ENCODE measurements around the gene PKP4. TPM values are rescaled to one million over a fixed set of nuclear protein-coding genes. Genes with fewer than 3 reads are reported as not detected.

Gene PKP4
- total and polyA plus RNA-seq, 2 donors (not counting 1 experiment from before 2014, with no cell fraction given) = 44.5 to 56.3 TPM

DNA sequence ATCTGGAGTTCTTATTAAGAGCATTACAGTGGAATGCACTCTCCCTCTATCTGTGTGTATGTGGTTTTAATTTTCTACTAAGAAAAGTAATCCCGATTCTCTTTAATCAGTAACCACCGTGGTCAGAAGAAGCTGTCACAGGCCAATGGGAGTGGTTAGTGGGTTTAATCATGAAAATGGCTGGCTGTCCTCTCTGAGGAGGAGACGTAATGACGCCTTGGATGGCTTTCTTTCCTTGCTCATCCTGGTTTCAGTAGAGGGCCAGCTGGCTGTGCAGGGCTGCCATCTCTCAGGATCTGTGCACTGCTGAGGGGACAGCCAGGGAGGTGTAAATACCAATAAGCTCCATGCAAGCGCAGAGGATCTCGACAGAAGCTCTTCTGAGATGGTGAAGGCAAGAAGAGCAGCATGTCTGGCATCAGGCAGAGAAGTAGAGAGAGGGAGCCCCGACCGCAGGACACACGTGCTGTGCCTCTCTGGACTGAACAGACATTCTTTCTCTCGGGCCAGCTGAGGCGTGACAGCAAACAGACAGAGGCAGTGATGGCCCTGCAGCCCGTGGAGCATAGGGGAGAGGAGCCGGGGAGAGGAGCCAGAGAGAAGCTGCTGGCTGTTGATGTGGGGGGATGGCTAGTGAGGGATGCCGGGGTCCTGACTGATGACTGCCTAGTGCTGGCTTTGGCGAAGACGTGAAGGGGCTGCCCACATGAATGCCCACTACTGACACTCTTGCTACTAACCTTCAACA is 273.3 kb downstream of the PKP4 start:
- Histone ChIP-seq H3K4me1 (ENCODE audit: control insufficient read depth, extremely low read depth, insufficient read depth, low read length) (no peaks in the 10 kb centered on the region), H2AFZ (ENCODE audit: low read length) (no peak overlapping the region), H3K27ac (ENCODE audit: insufficient read depth, low read length) (no peak overlapping the region), H3K36me3 (ENCODE audit: control insufficient read depth, insufficient read depth, low read length) (no peaks in the 10 kb centered on the region), H3K4me2 (ENCODE audit: extremely low read depth, insufficient read depth, low read length) (no peak overlapping the region), H4K20me1 (ENCODE audit: control insufficient read depth, extremely low read depth, insufficient read depth, low read length) (no peaks in the 10 kb centered on the region), H3K9ac (ENCODE audit: insufficient read depth, low read length) (no peak overlapping the region), H3K4me3 (replicated peaks in 1 of 4; ENCODE audit: control extremely low read depth in 1 of 4, insufficient read depth in 1 of 4, low read depth in 3 of 4, low read length in 4 of 4) (no peak overlapping the region), H3K9me3 (ENCODE audit: control insufficient read depth, insufficient read depth, low read depth, low read length) (no peaks in the 10 kb centered on the region), H3K79me2 (ENCODE audit: control insufficient read depth, insufficient read depth, low read length) (no peaks in the 10 kb centered on the region), H3K27me3 (ENCODE audit: control insufficient read depth, insufficient read depth, low read length) (no peaks in the 10 kb centered on the region)
- DNase-seq (ENCODE audit: low read depth in 2 of 2) = no peak
- TF ChIP-seq EZH2 (IDR thresholded peaks at IDR 0.05; ENCODE audit: low read length, missing control alignments) = no peak
- no peak for TF ChIP-seq CTCF (conservative IDR thresholded peaks at IDR 0.05 in 1 of 2, IDR thresholded peaks at IDR 0.05 in 1 of 2; ENCODE audit: low read depth in 1 of 2, low read length in 2 of 2)

DNA sequence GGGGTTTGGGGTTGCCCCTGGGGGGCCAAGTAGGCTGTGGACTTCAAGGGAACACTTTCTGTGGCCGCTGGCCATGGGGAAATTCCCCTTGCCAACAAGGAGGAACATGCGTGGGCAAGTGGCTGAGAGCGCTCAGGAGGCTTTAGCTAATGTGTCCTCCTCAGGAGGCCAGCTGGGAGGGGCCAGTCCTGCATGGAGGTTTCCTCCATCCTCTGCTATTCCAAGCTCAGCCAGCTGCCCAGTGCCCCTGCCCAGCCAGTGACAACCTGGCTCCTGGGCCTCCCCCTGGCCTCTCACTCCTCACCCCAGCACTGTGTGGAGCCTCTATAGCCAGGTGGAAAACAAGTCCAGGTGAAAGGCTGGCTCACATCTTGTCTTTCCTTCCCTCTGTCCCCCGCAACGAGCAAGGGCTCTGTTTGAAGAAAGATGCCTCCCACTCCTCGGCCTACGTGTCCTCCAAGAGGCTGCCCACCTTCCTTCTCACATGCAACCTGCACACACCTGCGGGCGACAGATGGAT is 273.9 kb downstream of the PKP4 start:
- Histone ChIP-seq H3K27ac (ENCODE audit: insufficient read depth, low read length) (no peak overlapping the region), H2AFZ (ENCODE audit: low read length) (no peak overlapping the region), H3K4me3 (replicated peaks in 1 of 4; ENCODE audit: control extremely low read depth in 1 of 4, insufficient read depth in 1 of 4, low read depth in 3 of 4, low read length in 4 of 4) (no peak overlapping the region), H3K9ac (ENCODE audit: insufficient read depth, low read length) (no peak overlapping the region), H3K79me2 (ENCODE audit: control insufficient read depth, insufficient read depth, low read length) (no peaks in the 10 kb centered on the region), H3K4me1 (ENCODE audit: control insufficient read depth, extremely low read depth, insufficient read depth, low read length) (no peaks in the 10 kb centered on the region), H4K20me1 (ENCODE audit: control insufficient read depth, extremely low read depth, insufficient read depth, low read length) (no peaks in the 10 kb centered on the region), H3K4me2 (ENCODE audit: extremely low read depth, insufficient read depth, low read length) (no peak overlapping the region), H3K9me3 (ENCODE audit: control insufficient read depth, insufficient read depth, low read depth, low read length) (no peaks in the 10 kb centered on the region), H3K27me3 (ENCODE audit: control insufficient read depth, insufficient read depth, low read length) (no peaks in the 10 kb centered on the region), H3K36me3 (ENCODE audit: control insufficient read depth, insufficient read depth, low read length) (no peaks in the 10 kb centered on the region)
- DNase-seq (ENCODE audit: low read depth in 2 of 2) = no peak
- TF ChIP-seq EZH2 (IDR thresholded peaks at IDR 0.05; ENCODE audit: low read length, missing control alignments) = no peak
- no peak for TF ChIP-seq CTCF (conservative IDR thresholded peaks at IDR 0.05 in 1 of 2, IDR thresholded peaks at IDR 0.05 in 1 of 2; ENCODE audit: low read depth in 1 of 2, low read length in 2 of 2)

DNA sequence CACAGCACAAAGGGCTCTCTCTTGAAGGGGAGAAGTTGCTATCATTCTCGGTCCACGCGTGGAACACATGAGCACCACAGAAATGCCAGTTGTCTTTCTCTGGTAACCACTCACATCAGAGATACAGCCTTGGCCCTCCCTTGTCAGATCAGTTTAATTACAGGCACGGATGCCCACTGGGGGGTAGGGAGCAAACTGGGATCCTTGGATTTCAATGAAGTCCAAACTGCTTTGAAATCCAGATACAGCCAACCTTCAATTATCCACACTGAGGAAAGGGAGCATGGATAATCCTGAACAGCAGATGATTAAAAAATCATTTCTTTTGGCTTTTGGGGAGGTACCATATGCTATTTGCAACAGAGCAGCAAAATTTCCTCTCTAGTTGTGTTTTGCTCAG is 274.6 kb downstream of the PKP4 start:
- Histone ChIP-seq H3K4me3 (replicated peaks in 1 of 4; ENCODE audit: control extremely low read depth in 1 of 4, insufficient read depth in 1 of 4, low read depth in 3 of 4, low read length in 4 of 4) (no peak overlapping the region), H3K36me3 (ENCODE audit: control insufficient read depth, insufficient read depth, low read length) (no peaks in the 10 kb centered on the region), H3K4me1 (ENCODE audit: control insufficient read depth, extremely low read depth, insufficient read depth, low read length) (no peaks in the 10 kb centered on the region), H3K4me2 (ENCODE audit: extremely low read depth, insufficient read depth, low read length) (no peak overlapping the region), H3K27me3 (ENCODE audit: control insufficient read depth, insufficient read depth, low read length) (peaks cover 2% of the 10 kb centered on the region), H4K20me1 (ENCODE audit: control insufficient read depth, extremely low read depth, insufficient read depth, low read length) (no peaks in the 10 kb centered on the region), H2AFZ (ENCODE audit: low read length) (no peak overlapping the region), H3K79me2 (ENCODE audit: control insufficient read depth, insufficient read depth, low read length) (no peaks in the 10 kb centered on the region), H3K9me3 (ENCODE audit: control insufficient read depth, insufficient read depth, low read depth, low read length) (no peaks in the 10 kb centered on the region), H3K9ac (ENCODE audit: insufficient read depth, low read length) (no peak overlapping the region), H3K27ac (ENCODE audit: insufficient read depth, low read length) (no peak overlapping the region)
- no peak for DNase-seq (ENCODE audit: low read depth in 2 of 2)
- TF ChIP-seq CTCF (conservative IDR thresholded peaks at IDR 0.05 in 1 of 2, IDR thresholded peaks at IDR 0.05 in 1 of 2; ENCODE audit: low read depth in 1 of 2, low read length in 2 of 2) (no peak), EZH2 (IDR thresholded peaks at IDR 0.05; ENCODE audit: low read length, missing control alignments) (no peak)

Other genes with a start within 250 kb of the PKP4 start
- gene CCDC148, start 199 bp upstream of the PKP4 start, total RNA-seq = 1.0 and 1.2 TPM in 2 replicates
- 0.61 and 1.2 TPM in 2 replicates for gene CCDC148, start 199 bp upstream of the PKP4 start, polyA plus RNA-seq